GM12875 (cell line): ENCODE measurements around the gene GABRD.

ENCODE experiments used
- H3K4me3 ChIP-seq: one replicate; pipeline ENCODE4 v1.5.1; 2011; ENCODE audit warnings: low read depth, low read length, control low read depth
- TF ChIP-seq, protein P1 (sequence below): IDR thresholded peaks from 2 replicates; pipeline ENCODE4 v1.5.1; 2011; ENCODE audit warnings: low read depth, mild to moderate bottlenecking, control low read depth, inconsistent platforms, low read length, moderate library complexity, borderline replicate concordance; ENCODE audit not compliant: insufficient read depth

Gene GABRD

DNA sequence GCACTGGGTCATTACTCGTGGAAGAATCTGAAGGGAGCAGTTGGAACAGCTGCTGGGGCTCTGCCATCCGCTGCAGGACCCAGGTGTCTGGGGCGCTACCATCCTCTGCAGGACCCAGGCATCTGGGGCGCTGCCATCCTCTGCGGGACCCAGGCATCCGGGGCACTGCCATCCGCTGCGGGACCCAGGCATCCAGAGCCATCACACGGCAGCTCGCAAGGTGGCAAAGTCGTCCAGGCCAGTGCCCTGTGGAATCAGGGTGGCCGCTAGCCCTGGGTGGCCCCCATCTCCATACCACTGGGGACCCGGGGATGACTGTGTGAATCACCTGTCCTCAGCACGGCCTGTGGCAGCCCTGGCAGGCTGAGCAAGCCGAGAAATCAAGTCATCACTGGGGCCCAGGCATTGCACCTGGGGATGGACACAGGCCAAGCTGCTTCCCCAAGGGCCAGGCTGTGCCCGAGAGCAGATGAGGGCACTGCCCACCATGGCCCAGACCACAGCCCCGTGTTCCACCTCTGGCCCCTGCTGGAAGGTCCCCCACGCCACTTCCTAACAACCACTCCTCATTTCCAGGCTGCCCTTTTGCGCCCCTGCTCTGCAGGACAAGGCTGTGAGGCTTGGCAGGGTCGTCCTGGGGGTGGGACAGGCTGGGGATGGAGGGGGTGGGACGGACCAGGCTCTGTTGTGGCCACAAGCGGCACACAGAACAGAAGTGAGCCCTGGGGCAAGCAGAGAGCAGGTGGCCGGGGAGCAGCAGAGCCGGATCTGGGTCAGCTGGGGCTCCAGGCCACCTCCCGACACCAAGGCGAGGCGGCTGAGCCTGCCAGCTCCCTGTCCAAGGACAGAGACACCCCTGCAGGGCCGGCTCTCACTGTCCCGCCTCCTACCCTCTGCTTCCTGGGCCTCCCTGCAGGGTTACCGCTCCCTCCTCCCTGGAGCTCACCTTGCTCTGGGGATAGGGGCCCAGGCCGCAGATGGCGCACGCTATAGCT, 12.7 kb downstream of the GABRD start:
- TF ChIP-seq, protein P1, sequence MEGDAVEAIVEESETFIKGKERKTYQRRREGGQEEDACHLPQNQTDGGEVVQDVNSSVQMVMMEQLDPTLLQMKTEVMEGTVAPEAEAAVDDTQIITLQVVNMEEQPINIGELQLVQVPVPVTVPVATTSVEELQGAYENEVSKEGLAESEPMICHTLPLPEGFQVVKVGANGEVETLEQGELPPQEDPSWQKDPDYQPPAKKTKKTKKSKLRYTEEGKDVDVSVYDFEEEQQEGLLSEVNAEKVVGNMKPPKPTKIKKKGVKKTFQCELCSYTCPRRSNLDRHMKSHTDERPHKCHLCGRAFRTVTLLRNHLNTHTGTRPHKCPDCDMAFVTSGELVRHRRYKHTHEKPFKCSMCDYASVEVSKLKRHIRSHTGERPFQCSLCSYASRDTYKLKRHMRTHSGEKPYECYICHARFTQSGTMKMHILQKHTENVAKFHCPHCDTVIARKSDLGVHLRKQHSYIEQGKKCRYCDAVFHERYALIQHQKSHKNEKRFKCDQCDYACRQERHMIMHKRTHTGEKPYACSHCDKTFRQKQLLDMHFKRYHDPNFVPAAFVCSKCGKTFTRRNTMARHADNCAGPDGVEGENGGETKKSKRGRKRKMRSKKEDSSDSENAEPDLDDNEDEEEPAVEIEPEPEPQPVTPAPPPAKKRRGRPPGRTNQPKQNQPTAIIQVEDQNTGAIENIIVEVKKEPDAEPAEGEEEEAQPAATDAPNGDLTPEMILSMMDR: no peak
- H3K4me3 ChIP-seq: no peak overlapping the region

DNA sequence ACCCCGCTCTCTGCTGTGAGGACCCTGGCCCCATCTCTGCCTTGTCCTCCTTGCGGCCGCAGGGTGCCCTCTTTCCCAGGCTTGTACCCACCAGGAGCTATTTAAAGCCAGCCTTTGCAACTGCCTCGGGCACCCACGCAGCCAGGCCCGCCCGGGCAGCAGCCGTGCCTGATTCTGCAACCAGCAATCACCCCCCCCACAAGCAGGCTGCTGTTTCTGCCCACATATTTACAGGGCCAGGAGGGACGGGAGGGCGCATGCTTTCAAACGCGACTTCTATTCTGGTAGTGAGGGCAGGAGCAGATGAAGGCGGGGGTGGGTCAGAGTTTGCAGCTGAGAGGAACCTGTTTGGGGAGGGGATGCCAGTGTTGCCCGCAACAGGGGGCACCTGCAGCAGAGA, 13.6 kb downstream of the GABRD start:
- TF ChIP-seq, protein P1: no peak
- no peak overlapping the region for H3K4me3 ChIP-seq

DNA sequence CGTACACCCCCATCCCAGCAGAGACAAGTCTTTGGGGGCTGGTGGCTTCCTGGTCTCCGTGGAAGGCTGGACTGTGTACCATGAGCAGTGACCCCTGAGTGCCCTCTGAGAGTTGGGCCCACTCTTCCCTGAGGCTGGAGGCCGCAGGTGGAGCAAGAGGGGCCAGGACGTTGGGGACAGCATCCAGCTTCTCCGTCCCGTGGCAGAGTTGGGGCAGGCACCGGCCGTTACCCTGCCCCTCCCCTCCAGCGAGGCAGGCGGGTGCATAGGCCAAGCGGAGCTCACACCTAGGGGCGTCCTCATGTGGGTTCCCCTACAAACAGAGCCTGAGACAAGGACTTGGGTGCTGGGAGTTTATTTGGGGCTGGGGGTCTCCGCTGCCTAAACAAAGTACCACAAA, 14.0 kb downstream of the GABRD start:
- H3K4me3 ChIP-seq: no peak overlapping the region
- TF ChIP-seq, protein P1: no peak

DNA sequence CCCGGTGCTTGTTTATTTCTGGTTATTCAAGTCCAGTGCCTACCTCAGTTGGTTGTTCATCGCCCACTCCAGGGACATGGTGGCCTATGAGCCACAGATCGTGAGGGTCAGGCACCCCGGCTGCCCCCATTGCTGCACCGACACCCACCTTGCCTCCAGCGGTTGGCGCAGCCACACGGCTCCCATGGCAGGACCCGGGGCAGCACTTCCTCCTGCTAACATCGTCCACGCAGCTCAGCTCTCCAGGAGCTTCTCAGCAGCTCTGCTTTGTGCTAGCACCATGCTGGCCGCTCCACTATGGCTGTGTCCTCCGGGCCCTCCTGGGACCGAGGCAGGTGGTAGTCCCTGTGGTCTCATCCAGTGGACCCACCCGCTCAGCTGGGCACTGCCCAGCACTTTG, 17.1 kb downstream of the GABRD start:
- no peak overlapping the region for H3K4me3 ChIP-seq
- TF ChIP-seq, protein P1: no peak

DNA sequence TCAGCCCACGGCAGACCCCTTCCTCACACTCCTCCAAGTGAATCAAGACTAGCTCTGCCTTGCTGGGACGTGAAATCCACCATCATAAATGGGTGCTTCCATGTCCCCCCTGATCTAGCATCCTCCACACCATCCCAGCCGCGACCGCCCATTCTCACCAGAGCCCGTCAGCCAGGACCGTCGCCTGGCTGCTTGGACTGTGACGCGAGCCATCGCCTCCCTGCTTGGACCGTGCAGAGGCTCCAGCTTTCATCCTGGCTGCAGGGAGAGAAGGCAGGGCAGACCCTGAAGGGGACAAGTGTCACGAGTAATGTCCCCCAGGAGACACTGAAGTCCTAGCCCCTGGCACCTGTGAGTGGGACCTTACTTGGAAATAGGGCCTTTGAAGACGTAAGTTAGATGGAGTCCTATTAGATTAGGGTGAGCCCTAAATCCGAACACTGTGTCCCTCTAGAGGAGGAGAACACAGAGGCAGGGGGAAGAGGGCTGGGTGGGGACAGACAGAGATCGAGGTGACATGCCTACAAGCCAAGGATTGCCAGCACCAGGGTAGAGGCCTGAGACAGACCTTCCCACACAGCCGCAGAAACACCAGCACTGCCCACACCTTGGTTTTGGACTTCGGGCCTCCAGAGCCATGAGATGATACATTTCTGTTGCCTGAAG, 18.3 kb downstream of the GABRD start:
- H3K4me3 ChIP-seq: no peak overlapping the region
- TF ChIP-seq, protein P1: no peak

DNA sequence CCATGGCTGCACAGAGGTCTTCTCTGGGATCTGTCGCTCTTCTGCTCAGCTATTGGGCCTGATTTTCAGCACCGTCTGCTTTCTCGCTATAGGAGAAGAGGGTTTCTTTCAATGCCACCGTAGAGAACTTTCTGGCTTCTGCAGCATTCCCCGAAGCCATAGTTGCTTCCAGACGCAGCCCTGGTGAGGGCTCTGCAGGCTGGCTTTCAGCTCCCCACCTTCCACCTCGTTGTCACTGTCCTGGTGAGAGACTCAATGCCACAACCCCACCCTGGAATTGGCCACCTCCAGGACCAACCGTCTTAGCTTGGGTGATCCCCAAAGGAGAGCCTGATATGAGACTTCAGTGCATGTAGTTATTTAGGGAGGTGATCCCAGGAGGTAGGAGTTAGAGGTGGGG, 19.1 kb downstream of the GABRD start:
- TF ChIP-seq, protein P1: no peak
- H3K4me3 ChIP-seq: no peak overlapping the region
